GM12865 (cell line): ENCODE data around the gene UBAC2.

Experiments
- DNase-seq: peaks from one replicate; pipeline ENCODE4 v3.0.0; 2010; ENCODE audit warnings: low read depth
- H3K4me3 ChIP-seq: 2 replicates; pipeline ENCODE4 v1.5.1; 2011; ENCODE audit warnings: mild to moderate bottlenecking, low read depth, low read length, control low read depth
- TF ChIP-seq, protein P1 (sequence below): IDR thresholded peaks from 2 replicates; pipeline ENCODE4 v1.5.1; 2011; ENCODE audit warnings: low read length, control low read depth, low read depth, inconsistent platforms; ENCODE audit not compliant: insufficient read depth; ENCODE audit errors: missing control alignments

UBAC2 gene

GRCh38 chr13:99418103-99418842 lies 217.6 kb downstream of the UBAC2 start:
- DNase-seq = no peak
- TF ChIP-seq, protein P1, sequence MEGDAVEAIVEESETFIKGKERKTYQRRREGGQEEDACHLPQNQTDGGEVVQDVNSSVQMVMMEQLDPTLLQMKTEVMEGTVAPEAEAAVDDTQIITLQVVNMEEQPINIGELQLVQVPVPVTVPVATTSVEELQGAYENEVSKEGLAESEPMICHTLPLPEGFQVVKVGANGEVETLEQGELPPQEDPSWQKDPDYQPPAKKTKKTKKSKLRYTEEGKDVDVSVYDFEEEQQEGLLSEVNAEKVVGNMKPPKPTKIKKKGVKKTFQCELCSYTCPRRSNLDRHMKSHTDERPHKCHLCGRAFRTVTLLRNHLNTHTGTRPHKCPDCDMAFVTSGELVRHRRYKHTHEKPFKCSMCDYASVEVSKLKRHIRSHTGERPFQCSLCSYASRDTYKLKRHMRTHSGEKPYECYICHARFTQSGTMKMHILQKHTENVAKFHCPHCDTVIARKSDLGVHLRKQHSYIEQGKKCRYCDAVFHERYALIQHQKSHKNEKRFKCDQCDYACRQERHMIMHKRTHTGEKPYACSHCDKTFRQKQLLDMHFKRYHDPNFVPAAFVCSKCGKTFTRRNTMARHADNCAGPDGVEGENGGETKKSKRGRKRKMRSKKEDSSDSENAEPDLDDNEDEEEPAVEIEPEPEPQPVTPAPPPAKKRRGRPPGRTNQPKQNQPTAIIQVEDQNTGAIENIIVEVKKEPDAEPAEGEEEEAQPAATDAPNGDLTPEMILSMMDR = no peak
- H3K4me3 ChIP-seq = no peak overlapping the region

- H3K4me3 ChIP-seq = no peak overlapping the region
- DNase-seq = no peak
- TF ChIP-seq, protein P1 = no peak
These were observed 218.1 kb downstream of the UBAC2 start for GRCh38 chr13:99418843-99419140.

DNA sequence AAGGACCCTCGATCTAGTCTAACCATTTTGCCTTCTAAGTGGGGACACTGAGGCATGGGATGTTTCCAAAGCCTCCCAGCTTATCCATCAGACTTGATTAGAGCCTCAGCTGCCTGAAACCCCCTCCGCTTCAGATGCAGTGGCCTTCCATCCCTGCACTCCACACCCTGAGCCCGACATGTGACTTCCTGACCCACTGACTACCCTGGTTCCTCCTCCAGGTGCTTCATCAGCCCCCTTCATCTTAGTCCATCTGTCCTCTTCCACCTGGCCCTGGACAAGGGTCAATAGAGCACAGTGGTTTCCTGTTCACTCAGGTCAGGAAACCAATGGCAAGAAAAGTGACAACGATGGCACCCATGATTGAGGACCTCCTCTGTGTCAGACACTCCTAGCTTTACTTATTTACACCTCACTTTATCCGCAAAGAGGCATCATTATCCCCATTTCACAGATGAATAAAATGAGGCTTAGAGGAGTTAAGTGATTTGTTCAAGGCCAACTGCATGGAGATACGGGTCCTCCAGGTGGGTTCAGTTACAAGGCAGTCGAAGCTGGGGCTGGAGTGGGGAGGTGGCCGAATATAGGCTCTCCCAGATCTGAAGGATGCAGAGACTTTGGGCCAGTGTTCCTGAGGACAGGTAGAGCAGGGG lies 219.1 kb downstream of the UBAC2 start:
- H3K4me3 ChIP-seq = no peak overlapping the region
- no peak for DNase-seq
- TF ChIP-seq, protein P1 = no peak

DNA sequence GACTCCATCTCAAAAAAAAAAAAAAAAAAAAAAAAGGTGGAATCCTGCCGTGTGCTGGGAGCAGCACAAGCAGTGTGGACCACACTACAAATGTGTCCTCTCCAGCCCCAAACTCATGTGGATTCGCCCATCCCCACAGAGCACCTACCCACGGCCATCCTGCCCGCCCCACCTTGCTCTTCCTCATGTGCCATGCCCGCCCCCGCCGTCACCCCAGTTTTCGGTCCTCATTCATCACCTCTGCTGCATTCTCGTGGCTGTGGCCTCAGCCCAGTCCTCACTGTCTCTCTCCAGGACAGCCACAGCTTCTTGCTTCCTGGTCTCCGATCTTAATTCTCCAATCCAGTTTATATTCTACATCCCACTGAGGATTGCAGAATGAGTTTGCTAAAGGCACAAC lies 220.6 kb downstream of the UBAC2 start:
- no peak overlapping the region for H3K4me3 ChIP-seq
- no peak for DNase-seq
- TF ChIP-seq, protein P1 = no peak

DNA sequence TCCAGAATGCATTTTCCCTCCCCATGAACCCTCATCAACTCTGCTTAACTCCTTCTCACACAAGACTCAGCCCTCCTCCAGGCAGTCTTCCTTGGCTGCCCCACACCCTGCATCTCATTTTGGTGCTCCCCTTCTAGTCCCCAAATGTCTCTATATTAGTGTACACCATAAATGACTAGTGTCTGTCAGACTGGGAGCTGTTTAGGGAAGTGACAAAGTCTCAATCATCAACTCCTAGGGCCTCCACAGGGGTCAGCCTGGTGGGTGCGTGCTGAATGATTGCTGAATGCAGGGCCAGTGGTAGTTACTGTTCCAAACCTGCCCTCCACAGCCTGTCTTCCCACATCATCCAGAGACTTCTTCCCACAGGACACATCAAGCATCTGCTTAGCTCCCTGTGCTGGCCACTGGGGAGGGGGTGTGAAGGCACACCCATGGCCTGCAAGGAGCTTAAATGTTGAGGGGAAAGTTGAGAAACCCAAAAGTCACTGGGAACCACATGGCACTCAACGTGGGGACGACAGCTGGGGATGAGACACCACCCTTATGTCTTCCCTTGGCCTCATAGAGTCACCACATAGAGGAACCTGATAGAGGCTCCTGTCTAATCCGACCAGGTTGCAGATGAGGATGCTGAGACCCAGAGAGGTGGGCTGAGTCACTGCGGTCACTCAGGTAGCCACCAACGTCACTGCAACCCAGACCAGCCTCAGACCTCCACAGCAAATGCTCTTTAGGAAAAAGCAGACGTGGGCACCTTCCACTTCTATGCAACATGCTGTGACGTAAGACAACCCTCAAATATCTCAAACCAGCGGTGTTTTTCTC lies 221.3 kb downstream of the UBAC2 start:
- peak; percentile 49 for DNase-seq
- TF ChIP-seq, protein P1 = no peak
- no peak overlapping the region for H3K4me3 ChIP-seq

DNA sequence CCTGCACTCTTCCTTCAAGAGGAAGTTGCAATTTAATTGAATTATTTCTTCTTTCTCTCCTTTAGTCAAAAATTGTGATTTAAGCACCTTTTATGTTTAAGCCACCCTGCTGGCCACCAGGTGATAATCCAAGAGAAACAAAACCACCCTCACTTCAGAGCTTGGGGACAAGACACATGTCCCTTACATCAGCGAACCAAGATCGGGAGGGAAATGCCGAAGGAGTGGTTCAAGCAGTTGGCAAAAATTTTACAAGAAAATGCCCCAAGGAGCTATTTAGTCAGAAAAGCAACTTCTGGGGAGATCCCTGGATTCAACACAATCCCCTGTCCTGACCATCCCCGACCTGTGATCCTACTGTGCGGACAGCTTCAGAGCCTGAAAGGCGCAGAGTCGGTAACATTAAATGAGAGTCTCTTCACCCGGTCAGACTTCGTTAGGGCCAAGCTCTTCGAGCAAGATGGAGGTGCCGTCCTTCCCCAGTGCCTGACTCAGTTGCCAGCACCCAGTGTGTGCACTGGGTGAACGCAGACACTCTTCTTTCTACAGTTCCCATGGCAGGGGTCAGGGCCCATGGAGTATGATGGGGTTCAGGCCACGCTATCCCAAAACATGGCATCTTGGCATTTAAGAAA lies 222.0 kb downstream of the UBAC2 start:
- no peak for DNase-seq
- TF ChIP-seq, protein P1 = no peak
- no peak overlapping the region for H3K4me3 ChIP-seq
